ENCODE results near the gene FIBCD1. TPM values are rescaled to one million over a fixed set of nuclear protein-coding genes. Genes with fewer than 3 reads are reported as not detected.

Gene FIBCD1
- total RNA-seq, 1 donor from 2014 or later = not detected

- DNase-seq = peak; percentile 53
These were observed 80.0 kb downstream of the FIBCD1 start for GRCh38 chr9:130858739-130859705.

GRCh38 chr9:130857864-130858738 lies 80.9 kb downstream of the FIBCD1 start:
- DNase-seq = peak; percentile 38

GRCh38 chr9:130856474-130856873 lies 82.6 kb downstream of the FIBCD1 start:
- no peak for DNase-seq

- DNase-seq = no peak
These were observed 84.2 kb downstream of the FIBCD1 start for GRCh38 chr9:130854835-130855234.

GRCh38 chr9:130854092-130854491 lies 85.0 kb downstream of the FIBCD1 start:
- DNase-seq = no peak

GRCh38 chr9:130852801-130853200 lies 86.2 kb downstream of the FIBCD1 start:
- DNase-seq = no peak

Other genes with a start within 250 kb of the FIBCD1 start
- gene EXOSC2, start 245.5 kb downstream of the FIBCD1 start, total RNA-seq = 26.1 TPM
- gene ABL1, start 104.0 kb downstream of the FIBCD1 start, total RNA-seq = 72.9 TPM
- not detected for gene QRFP, start 42.4 kb downstream of the FIBCD1 start, total RNA-seq
- gene LAMC3, start 69.9 kb upstream of the FIBCD1 start, total RNA-seq = 6.4 TPM
- gene AIF1L, start 157.3 kb upstream of the FIBCD1 start, total RNA-seq = 19.1 TPM
- 27.4 TPM for gene NUP214, start 186.3 kb upstream of the FIBCD1 start, total RNA-seq

Measured in tongue (tissue), 2 donors.